Stimulated activated CD4-positive, alpha-beta T cell treated with anti-CD3 and anti-CD28 coated beads, TNF-alpha, amount 100 ng/mL, for 1 hour (primary cell): ENCODE data around the gene USP5.

Experiments
- DNase-seq, 3 donors: peaks; one replicate each; pipeline ENCODE4 v3.0.0-alpha.2; 2020; ENCODE audit warnings: low read depth in 3 of 3, low spot score in 1 of 3

USP5 gene

DNA sequence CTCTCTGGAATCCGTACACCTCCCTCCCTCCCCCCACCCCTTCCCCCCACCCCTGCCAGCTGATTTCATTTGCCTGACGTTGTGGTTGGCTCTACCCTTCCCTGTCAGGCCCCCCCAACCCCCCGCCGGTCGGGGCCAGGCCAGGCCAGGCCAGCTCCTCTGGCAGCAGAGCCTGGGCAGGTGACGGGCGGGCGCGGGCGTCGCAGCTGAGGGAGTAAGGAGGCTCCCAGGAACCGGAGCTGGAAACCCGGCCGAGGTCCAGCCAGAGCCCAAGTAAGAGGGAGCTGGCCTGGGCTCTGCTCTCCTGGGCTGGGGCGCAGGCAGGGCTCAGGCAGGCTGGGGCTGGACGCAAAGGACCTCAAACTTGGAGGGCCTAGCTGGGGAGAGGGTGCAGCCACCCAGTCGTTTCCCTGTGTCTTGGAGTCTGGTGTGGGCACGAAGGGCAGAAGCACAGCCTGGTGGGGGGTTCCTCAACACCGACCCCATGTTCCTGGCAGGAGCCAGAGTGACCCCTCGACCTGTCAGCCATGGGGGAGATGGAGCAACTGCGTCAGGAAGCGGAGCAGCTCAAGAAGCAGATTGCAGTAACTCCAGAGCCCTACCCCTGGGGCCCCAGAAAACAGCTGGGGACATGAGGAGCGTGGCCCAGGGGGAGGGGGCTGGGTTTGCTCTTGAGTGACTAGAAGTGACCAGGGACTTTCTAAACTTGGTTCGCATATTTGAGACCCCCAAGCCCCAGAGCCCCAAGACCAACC, 11.0 kb upstream of the USP5 start, which contains the start of gene GNB3:
TSS of gene GNB3 (plus strand) at position 165 of the 755 bp plus-strand sequence. CDS start at position 528, 363 bp downstream.
- DNase-seq = no peak

DNA sequence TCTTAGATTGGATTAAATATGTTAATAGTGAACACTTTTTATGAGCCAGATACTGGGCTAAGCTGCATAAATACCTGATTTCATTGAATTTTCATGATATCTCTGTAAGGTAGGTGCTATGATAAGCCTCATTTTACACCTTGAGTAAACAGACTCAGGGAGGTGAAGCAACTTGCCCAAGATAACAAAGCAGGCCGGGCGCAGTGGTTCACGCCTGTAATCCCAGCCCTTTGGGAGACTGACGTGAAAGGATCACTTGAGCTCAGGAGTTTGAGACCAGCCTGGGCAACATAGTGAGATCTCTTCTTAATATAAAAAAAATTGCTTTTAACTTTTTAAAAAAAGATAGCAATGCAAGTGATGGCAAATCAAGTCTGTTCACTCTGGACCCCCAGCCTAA, 9.9 kb upstream of the USP5 start:
- no peak for DNase-seq

DNA sequence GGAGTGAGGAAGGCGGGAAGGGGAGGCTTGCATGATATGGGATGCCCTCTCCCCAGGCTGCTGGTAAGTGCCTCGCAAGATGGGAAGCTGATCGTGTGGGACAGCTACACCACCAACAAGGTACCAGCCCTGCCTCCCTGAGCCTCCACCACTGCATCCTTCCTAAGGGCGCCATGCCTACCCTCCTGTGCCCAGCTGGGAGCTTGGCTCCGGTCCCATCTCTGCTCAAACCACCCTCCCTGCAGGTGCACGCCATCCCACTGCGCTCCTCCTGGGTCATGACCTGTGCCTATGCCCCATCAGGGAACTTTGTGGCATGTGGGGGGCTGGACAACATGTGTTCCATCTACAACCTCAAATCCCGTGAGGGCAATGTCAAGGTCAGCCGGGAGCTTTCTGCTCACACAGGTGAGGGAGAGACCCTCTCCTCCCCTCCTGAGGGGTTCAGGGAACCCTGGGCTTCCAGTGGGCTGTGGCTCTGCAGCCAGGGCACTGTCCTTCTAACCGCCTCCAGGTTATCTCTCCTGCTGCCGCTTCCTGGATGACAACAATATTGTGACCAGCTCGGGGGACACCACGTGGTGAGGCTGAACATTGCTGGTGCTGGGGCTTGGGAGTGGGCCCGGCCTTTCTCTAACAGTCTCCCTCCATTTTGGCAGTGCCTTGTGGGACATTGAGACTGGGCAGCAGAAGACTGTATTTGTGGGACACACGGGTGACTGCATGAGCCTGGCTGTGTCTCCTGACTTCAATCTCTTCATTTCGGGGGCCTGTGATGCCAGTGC, 8.6 kb upstream of the USP5 start:
- DNase-seq = no peak

DNA sequence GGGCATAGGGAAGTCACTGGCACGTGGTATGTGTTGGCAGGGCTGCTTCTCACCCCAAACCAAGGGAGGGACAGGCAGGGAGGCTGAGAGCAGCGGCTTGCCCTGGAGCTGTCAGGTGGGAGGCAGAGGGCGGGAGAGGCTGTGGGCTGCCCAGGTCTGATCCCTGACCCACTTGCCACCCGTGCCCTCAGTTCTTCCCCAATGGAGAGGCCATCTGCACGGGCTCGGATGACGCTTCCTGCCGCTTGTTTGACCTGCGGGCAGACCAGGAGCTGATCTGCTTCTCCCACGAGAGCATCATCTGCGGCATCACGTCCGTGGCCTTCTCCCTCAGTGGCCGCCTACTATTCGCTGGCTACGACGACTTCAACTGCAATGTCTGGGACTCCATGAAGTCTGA, 6.6 kb upstream of the USP5 start:
- no peak for DNase-seq

DNA sequence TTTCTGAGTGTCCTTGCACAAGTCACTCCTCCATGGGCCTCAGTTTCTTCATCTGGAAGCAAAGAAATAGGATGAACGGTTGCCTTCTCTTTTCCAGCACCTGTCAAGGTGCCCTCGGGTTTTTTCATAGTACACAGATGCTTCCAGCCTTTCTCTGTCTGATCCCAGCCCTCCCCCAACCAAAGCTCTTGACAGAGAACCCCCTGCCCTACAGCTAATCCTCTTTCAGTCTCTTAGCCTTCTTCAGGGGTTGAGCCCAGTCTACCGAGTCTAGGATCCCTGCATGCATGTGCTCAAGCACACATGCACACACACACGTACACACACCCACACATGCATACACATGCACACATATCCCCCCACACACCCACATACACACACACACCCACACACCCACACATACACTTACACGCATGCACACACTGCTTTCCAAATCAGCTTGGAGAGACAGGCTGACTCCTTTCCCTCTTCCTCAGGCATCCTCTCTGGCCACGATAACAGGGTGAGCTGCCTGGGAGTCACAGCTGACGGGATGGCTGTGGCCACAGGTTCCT, 5.6 kb upstream of the USP5 start:
- DNase-seq = no peak

DNA sequence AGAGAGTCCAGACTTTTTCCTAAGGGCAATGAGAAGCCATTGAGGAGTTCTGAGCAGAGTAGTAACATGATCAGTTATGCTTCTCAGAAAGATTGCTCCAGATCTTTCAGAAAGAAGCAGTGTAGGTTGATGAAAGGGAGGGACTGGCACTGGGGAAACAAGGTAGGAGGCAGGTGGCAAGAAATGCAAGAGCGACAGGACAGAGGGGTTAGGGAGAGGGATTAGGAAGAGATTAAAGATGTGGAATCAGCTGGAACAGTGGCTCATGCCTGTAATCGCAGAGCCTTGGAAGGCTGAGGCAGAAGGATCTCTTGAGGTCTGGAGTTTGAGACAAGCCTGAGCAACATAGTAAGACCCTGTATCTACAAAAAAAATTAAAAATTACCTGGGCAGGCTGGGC, 4.3 kb upstream of the USP5 start:
- no peak for DNase-seq

DNA sequence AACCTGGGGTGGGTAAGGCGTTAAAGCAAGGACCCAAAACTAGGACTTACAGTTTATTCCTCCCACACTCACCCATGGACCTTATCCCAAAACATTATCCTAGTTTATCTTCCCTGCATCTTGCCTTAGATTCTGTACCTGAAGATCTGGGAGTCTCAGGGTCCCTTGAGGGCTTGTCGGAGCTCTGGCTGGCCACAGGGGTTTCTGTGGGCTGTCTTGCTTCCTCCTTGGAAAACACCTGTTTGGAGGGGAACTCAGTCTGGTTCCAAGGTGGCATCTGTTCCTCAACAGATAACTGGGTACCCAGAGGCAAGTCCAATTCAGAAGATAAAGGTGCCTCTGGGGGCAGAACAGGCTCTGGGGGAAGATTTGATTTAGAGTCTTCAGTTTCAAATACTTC, 2.5 kb upstream of the USP5 start:
- DNase-seq = no peak

DNA sequence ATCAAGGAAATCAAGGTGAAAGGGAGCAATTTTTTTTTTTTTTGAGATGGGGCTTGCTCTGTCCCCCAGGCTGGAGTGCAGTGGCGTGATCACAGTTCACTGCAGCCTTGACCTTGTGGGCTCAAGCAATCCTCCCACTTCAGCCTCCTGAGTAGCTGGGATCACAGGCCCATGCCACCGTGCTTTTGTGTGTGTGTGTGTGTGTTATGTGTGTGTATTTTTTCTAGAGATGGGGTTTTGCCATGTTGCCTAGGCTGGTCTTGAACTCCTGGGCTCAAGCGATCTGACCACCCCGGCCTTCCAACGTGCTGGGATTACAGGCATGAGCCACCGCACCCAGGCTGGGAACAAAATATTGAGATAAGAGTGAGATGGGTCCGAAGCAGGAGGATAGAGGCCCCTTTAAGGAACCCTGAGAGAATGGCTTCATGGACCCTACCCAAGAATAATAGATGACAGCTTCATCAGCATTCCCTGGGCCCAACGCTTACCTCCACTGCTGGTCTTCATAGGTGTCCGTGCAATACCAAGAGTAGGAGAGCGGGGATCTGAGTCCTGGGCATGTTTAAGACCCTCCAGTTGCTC, 1.9 kb upstream of the USP5 start:
- no peak for DNase-seq

DNA sequence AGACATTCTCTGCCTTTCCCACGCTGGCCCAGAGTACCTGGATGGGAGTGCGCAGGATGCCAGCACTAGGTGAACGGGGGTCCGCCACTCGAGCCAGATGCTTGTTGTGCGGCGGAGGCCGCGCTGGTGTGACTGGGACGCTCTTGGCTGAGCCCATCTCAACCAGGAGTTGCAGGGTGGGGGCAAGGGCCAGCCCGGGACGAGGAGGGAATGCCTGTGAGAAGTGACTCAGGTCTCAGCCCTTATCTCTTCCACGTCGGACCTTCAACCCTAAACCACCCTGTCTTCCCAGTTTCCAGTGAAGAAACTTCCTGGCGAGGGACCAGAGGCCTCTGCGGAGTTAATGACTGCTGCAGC, 1.2 kb upstream of the USP5 start:
- DNase-seq = no peak

DNA sequence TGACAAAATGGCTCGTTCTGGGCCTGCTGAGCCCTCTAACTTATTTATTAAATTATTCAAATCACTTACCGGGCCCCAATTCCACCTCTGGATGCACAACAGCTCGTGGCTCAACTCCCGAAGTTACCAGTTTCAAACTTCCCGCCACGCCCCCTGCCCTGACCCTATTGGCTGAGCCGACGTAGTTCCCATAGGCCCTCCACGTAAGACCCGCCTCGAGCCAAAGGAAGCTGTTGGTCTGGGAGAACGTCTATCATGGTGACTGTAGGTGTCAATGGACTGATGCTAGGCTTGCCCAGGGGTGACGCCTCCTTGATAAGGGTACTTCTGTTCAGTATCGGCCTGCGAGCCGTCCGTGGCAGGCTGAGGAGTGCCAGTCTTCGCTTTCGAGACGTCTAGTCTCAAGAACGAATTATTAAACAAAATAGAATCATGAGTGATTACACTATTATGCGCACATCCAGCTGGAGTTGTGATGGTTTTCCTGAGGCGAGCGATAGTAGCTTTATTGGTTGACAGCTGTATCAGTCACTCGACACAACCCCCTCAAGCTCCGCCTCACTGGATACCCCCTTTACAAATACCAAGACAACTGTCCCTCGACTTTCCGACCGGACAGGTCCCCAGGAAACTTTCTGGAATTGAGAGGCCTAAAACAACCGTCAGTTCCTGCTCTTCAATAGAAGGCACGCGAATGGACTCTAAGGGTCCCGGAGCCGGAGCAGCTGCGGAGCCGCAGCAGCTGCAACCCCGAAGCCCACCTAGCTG, 613 bp upstream of the USP5 start, which contains the start of gene CDCA3:
TSS of gene CDCA3 (minus strand) at position 134 of the 768 bp plus-strand sequence. CDS start 334 bp downstream, outside the sequence.
- DNase-seq = peak; percentile 74 to 82 (median 79)

DNA sequence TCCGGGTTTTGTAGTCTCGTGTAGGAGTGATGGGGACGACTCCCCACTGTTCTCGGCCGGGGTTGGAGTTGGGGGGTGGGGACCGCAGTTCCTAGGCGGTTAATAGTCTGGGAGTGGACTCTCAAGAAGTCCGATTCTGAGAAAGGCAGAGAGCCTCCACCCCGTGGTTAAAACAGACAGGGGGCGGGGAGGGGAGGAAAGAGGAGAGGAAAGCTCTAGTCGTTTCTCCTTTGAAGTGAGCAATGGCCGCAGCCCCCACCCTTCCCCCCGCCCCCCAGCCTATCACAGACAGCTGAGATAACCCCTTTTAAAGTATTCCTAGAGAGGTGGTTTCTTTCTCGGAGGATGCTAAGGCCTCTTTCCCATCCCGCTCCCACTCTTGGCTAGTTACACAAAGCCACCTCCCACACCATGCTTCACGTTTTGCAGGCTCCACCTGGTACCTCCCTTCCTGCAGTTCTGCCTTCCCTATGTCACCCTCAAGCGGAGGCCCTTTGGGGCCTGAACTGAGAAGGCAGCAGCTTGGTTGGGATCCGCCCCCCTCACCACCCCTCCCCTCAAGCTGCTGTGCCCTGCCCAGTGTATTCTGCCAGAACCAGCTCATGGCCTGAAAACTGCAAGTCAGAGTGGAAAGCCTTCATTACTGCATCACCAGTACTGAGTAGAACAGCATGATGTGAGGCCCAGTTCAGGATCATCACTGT, 853 bp downstream of the USP5 start:
- peak in 1 of 3 donors; percentile 49 for DNase-seq

DNA sequence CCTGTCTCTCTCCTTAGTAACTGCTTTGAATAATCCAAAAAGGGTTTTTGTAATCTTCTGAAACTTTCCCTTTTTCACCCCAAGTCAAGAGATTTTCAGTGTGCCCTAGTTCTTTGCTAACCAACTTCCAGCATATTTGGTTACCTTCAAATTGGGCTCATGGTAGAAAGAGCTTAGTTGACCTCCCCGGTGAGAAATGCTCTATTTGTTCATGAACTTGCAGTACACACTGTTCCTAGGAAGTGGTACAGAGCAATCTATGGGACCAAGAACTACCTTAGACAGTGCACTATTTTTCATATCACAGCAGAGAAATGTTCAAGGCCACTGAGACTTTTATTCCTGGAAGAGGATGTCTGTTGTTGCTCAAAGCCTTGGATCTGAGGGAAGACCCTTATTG, 1.7 kb downstream of the USP5 start:
- no peak for DNase-seq

DNA sequence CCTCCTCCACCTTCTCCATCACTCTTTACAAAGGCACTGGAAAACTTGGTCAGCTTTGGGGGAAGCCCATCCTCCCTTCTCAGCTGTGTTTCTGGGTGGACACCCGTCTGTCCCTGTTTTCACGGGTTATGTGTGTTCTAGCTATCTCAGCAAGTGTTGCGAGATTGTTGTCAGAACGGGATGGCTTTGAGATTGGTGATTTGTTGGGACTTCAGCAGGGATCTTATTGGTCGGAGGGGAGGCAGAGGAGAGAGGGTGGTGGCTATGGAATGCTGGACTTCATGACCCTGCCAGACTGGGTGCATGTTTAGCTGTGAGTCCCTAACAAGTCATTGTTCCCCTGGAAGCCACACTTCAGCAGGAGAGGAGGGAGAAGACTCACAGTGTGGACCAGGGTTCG, 2.1 kb downstream of the USP5 start:
- no peak for DNase-seq

DNA sequence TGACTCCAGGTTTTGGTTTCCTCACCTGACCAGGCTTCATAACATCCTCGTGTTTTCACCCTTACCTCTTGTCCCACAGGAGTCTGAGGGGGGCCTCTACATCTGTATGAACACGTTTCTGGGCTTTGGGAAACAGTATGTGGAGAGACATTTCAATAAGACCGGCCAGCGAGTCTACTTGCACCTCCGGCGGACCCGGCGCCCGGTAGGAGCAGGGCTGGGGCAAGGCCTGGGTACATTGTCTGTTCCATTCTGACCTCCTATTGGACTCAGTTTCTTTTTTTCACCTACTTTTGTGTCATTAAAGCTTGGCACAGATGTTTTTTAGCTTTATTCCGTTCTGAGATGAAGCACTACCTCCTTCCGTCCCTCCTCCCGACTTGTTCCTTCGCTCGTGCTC, 3.4 kb downstream of the USP5 start:
- DNase-seq = no peak

DNA sequence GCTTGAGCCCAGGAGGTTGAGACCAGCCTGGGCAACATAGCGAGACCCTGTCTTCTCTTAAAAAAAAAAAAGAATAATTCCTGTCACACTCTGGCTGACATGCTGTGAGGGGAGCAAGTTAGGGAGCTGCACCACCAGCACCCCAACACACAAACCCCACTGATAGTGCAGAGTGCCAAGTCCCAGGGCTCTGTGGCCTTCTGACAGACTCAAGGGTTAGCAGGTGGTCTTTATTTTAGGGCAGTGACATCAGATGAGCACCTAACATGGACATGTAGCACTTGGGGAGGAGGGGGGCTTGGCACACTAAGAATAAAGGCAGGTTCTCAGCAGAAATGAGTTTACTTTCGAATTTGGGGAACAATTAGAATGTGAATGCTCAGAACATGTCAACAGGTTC, 6.8 kb downstream of the USP5 start:
- DNase-seq = no peak

DNA sequence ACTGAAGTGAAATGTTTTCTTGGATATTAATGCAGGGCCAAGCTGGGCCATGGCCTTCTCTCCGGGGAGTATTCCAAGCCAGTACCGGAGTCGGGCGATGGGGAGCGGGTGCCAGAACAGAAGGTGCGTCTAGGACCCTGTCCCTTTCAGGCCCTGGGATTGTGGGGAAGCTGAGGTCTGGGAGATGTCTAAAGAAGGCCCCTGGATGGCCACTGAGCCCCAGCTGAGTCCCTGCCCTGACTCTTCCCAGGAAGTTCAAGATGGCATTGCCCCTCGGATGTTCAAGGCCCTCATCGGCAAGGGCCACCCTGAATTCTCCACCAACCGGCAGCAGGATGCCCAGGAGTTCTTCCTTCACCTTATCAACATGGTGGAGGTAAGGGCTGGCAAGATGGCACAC, 8.2 kb downstream of the USP5 start:
- DNase-seq = no peak

DNA sequence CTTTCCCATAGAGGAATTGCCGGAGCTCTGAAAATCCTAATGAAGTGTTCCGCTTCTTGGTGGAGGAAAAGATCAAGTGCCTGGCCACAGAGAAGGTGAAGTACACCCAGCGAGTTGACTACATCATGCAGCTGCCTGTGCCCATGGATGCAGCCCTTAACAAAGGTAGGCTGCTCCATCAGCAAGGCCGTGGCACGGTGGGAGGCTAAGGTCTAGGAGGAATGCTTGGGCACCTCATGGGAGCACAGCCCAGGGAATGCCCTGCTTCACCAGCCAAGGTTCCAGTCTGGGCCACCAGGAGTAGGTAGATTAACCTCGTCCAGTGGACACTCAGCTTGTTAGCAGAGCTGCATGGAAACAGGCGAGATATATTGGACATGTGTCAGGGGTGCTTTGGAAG, 9.0 kb downstream of the USP5 start:
- no peak for DNase-seq

DNA sequence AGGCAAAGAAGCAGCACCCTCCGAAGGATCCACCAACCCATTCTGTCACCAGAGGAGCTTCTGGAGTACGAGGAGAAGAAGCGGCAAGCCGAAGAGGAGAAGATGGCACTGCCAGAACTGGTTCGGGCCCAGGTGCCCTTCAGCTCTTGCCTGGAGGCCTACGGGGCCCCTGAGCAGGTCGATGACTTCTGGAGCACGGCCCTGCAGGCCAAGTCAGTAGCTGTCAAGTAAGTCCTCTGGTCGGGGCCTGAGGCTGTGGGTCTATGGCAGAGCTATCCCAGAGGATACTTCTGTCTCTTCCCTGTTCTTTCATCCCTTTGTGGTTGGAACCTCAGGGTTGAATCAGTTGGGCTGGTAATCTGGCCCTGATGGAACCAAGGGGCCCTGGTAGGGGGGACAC, 9.4 kb downstream of the USP5 start:
- DNase-seq = no peak

DNA sequence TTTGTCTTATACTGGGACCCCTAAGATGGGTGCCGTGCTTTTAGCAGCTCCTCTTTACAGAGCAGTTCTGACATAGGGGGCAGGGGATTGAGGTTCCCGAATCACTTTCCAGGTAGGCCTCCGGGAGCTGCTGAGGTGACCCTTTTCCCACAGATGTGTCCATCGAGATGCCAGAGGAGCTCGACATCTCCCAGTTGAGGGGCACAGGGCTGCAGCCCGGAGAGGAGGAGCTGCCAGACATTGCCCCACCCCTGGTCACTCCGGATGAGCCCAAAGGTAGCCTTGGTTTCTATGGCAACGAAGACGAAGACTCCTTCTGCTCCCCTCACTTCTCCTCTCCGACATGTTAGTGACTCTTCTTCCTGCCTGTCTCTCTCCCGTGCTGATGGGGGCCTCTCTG, 11.1 kb downstream of the USP5 start:
- DNase-seq = no peak

DNA sequence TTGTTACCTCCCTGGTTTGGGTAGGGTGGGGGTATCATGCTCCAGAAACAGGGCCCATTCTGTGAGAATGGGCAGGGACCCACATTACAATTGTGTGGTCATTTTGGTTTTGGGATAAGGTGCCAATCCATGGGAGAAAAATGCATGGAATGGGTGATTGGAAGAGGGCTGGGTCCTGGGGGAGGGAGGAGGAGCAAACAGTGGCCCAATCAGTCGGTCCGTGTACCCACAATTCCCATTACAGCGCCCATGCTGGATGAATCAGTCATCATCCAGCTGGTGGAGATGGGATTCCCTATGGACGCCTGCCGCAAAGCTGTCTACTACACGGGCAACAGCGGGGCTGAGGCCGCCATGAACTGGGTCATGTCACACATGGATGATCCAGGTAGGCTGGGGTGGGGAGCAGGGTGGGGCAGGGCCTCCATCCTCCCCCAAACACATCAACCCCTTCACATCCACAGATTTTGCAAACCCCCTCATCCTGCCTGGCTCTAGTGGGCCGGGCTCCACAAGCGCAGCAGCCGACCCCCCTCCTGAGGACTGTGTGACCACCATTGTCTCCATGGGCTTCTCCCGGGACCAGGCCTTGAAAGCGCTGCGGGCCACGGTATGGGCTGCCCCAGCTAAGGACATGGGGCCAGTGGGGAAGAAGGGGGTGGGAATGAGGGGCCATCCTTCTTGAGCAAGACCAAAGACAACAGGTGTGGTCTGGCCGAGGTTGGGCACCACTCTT, 11.8 kb downstream of the USP5 start:
- DNase-seq = no peak
